HG02884 (cell line): ENCODE data around the gene MYH7.
"Not testable (repeated sequence)": the region's sequence is repeated elsewhere in the genome, so short reads cannot be mapped to it uniquely, and the experiment has no call there.

Experiments used
- ATAC-seq: cut with Tn5 transposase; IDR thresholded peaks from one replicate; pipeline ENCODE4 v1.9.1; 2021; ENCODE audit warnings: mild to moderate bottlenecking, moderate library complexity; ENCODE audit not compliant: unreplicated experiment

The MYH7 gene

DNA sequence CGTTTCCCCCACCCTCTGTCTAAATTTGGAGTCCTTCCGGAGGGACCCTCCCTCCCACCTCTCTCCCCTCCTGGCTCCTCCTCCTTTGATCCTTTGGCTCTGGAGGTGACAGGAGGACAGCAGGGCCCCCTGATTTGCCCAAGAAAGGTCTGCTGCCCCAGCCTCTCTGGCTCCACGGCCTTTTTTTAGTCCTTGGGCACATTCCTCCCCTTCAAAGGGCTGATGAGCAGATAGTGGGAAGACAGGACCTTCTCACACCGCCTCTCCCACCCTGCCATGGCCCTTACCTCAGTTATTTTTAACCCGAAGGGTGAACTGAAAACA, 27.2 kb downstream of the MYH7 start:
- ATAC-seq = no peak

DNA sequence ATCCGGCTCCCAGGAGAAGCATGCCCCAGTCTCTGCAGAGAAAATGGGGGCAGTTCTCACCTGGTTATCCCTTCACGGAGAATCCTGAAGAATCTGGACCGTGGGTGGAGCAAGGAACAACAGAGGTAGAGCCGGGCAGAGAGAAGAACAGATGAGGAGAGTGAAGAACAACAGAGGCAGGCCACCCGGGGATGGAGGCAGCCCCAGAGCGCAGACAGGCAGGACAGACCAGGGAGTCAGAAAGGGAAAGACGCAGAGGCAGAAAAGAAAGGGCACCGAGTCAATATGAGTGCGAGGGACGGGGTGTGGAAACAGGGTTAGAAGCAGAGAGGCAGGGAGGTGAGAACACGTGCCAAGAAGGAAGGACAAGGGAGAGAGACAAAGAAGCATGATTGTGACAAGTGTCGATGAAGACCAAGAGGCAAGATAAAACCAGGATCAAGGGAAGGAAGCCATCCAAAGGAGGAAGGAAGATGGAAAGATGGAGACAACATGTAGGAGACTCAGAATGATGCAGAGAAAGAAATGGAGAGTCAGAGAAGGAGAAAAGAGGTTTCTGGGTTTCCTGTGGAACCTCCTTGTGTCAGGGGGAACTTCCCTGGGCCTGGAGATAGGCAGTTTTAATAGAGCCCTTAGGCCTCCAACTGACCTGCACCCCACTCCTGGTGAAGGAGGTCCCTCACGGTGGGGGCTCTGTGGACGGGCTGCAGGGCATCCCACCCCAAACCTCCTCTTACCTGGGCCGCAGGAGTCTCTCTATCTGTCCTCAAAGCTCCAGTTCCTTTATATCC, 27.7 kb downstream of the MYH7 start, which contains the start of gene MYH6:
TSS of gene MYH6 (minus strand) at position 758 of the 791 bp plus-strand sequence. CDS start 1,050 bp downstream, outside the sequence.
- ATAC-seq = no peak

DNA sequence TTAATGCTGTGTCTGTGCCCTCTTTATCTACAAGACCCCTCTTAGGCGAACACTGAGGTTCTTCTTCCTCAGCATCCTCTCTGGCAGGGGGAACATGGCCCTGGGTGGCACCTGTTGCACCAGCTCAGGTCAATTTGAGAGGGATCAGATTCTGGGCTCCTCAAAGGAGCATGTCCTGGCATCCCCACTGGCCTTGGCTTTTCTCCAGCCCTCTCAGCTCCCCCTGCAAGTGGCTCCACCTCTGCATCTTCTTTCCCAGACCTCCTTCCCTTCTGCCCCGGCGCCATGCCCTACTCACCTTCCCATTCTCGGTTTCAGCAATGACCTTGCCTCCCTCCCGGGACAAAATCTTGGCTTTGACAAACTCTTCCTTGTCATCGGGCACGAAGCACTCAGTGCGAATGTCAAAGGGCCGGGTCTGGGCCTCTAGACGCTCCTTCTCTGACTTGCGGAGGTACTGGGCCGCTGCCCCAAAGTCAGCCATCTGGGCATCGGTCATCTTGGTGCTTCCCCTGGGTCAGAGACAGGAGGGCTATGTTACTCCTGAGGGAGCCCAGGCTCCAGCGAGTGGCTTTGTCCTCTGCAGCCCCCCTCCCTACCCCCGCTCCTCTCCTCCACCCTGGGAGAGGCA, 28.6 kb downstream of the MYH7 start:
- ATAC-seq = no peak

DNA sequence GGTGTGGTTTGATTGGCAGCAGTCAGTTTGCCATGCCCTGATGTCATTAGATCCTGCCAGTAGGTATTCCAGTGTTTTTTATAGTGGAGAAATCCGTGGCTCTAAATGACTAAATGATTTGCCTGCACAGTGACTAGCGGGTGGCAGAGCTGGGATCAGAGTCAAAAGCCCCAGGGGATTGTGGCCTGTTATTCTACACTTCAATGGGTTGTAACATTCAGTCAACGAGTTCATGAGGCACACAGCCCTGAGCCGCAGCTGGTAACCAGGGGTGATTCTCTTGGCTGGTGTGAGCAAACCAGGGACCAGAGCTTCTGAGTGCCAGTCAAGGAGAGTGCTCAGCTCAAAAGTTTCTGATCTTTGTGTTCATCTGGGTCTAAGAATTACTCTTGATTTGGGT, 29.2 kb downstream of the MYH7 start:
- ATAC-seq = no peak

- no peak for ATAC-seq
Measured at GRCh38 chr14:23405516-23406025, 29.9 kb downstream of the MYH7 start.

DNA sequence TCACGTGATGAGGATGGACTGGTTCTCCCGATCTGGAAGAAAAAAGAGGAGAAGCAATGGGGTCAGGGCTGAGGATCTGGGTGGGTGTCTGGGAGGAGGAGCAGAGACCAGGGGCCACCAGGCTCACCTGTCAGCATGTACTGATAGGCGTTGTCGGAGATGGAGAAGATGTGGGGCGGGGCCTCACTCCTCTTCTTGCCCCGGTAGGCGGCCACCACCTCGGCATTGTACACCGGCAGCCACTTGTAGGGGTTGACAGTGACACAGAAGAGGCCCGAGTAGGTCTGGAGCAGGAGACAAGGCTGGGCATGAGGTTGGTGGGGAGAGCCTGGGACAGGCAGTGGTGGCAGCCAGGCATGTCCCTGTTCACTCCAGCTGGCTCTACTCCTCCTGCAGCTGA, 30.4 kb downstream of the MYH7 start:
- no peak for ATAC-seq

- no peak for ATAC-seq
Measured at GRCh38 chr14:23404331-23404900, 31.0 kb downstream of the MYH7 start.

GRCh38 chr14:23403908-23404307, 31.6 kb downstream of the MYH7 start:
- no peak for ATAC-seq

DNA sequence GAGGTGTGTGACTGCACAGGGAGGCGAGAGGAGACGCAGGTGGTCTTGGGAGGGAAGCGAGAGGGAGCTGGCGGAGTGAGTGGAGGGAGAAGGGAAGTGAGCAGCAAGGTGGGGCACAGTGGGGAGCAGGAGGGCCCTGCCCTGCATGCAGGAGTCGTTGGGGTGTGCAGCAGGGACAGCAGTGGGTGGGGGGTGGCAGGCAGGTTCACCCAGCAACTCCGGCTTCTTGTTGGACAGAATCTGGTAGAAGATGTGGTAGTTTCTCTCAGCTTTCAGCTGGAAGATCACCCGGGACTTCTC, 32.4 kb downstream of the MYH7 start:
- ATAC-seq = no peak

GRCh38 chr14:23402296-23403138, 32.9 kb downstream of the MYH7 start:
- ATAC-seq = no peak

DNA sequence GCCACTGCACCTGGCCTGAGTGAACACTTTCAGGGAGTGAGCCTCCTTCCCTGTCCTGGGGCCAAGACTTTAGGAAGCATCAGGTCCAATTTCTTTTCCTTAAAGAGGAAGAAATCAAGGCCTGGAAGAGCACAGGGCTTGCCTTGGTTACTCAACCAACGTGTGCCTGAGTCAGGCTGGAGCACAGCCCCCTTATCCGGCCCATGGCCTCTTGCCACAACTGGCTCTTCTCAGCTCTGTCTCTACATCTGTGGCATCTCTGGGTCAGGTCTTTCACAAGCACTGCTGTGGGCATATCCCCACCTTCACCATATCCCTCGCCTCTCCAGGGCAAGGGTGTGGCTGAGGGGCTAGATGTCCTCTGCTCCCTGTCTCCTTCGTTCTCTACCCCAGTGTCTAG, 34.2 kb downstream of the MYH7 start:
- ATAC-seq = no peak

DNA sequence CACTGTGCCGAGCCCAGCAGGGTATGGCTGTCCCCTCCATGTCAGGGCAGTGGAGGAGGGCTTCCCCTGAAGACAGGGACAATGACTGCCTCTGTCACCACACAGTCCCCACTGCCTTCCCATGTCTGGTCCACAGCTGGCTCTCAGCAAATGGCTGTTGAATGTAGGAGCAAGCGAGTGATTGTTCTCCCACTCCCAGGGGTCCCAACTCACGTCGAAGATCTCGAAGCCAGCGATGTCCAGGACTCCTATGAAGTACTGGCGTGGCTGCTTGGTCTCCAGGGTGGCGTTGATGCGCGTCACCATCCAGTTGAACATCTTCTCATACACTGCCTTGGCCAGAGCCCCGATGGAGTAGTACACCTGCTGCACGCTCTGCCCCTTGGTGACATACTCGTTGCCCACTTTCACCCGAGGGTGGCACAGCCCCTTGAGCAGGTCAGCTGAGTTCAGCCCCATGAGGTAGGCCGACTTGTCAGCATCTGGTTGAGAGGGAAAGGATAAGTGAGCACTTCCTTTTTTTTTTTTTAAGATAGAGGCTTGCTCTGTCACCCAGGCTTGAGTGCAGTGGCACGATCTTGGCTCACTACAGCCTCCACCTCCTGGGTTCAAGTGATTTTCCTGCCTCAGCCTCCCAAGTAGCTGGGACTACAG, 34.8 kb downstream of the MYH7 start:
- not testable (repeated sequence) for ATAC-seq

- ATAC-seq = no peak
Measured at GRCh38 chr14:23399591-23399990, 35.9 kb downstream of the MYH7 start.

DNA sequence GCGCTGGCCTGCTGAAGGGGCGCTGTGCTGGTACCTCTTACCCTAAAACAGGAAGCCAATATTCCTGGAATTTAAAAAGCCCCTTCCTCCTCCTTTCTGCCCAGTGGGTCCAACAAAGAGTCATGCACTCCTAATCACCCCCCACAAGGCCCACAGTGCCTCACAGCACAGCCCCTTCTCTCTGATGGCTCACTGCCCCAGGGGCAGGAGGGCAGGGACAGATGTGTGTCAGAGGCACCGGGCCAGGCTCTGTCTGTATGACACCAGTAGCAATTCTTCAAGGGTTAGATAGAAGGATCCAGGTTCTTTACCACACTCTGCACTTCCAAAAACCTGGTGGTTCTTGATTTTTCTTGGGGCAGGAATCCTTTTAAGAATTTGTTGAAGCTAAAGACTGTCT, 36.3 kb downstream of the MYH7 start:
- no peak for ATAC-seq

- ATAC-seq = no peak
Measured at GRCh38 chr14:23398348-23398747, 37.1 kb downstream of the MYH7 start.

DNA sequence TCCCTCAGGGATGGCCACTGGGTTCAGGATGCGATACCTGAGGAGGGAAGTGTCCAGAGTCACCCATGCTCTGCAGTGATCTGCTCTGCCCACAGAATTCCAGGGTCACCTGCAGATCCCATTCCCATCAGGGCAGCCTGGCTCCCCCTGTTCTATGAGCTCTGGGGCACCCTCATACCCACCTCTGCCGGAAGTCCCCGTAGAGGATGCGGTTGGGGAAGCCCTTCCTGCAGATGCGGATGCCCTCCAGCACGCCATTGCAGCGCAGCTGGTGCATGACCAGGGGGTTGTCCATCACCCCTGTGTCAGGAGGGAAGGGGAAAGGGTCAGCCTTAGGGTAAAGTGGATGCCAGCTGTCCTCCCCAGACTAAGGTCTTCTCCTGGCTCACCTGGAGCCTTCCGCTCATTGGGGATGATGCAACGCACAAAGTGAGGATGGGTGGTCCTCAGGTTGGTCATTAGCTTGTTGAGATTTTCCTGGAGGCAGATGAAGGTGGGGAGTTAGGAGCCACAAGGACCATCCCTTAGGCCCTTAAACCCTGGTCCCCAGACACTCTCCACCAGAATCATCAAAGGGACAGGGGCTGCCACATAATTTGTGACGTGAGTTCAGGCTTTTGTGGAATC, 38.6 kb downstream of the MYH7 start:
- ATAC-seq = no peak

DNA sequence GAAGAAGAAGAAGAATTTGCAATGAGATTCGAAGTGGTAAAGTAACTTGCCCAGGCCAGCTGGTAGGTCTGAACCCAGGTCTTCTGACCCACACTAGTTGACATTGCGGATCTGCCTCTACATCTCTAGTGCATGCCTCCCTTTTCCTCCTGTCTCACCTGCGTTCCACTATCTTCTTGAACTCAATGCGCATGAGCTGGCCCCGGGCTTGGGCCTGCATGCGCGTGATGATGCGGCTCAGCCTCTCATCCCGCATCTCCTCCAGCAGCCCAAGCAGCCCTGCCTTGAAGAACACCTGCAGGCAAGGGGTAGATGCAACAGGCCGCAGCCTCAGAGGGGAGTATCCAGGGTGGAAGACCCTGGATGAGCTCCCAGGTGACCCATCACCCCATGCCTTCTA, 39.3 kb downstream of the MYH7 start:
- ATAC-seq = no peak

DNA sequence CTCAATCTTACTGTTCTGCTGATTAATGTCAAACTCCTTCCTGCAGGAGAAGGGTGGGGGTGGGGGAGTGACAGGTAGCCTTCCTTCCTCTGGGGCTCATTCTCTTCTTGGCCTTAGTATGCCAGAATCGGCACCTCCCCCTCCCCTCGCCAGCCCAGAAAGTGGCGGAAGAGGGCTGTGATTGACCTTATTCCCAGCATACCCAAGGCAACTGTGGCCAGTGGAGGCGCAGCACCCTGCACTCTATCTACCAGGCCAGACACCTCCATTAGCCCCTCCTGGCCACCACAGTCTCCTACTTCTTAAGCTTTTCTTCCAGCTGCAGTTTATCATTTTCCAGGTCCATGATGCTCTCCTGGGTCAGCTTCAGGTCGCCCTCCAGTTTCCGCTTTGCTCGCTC, 42.8 kb downstream of the MYH7 start:
- ATAC-seq = no peak

- ATAC-seq = not testable (repeated sequence)
Measured at GRCh38 chr14:23389871-23390270, 45.6 kb downstream of the MYH7 start.

DNA sequence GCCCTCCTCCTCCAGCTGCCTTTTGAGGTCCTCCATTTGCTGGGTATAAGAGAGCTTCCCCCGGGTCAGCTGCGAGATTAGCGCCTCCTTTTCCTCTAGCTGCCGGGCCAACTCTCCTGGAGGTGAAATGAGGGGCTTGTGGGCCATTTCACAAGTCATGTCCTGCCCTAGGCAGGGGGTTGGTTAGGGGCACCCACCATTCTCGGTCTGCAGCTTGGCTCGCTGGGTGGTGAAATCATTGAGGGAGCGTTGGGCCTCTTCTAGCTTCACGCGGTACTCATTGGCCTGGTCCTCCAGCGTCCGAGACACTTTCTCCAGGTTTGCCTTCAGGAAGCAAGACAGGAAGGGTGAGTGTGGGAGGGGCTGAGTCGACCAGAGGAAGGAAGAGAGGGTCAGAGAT, 46.1 kb downstream of the MYH7 start:
- ATAC-seq = no peak
